Putamen (tissue), 1 donor: Measurements from ENCODE around the gene SKIC3.

Experiments
- DNase-seq: peaks from one replicate; pipeline ENCODE4 v3.0.0-alpha.2; 2016; ENCODE audit warnings: low spot score

SKIC3 gene

DNA sequence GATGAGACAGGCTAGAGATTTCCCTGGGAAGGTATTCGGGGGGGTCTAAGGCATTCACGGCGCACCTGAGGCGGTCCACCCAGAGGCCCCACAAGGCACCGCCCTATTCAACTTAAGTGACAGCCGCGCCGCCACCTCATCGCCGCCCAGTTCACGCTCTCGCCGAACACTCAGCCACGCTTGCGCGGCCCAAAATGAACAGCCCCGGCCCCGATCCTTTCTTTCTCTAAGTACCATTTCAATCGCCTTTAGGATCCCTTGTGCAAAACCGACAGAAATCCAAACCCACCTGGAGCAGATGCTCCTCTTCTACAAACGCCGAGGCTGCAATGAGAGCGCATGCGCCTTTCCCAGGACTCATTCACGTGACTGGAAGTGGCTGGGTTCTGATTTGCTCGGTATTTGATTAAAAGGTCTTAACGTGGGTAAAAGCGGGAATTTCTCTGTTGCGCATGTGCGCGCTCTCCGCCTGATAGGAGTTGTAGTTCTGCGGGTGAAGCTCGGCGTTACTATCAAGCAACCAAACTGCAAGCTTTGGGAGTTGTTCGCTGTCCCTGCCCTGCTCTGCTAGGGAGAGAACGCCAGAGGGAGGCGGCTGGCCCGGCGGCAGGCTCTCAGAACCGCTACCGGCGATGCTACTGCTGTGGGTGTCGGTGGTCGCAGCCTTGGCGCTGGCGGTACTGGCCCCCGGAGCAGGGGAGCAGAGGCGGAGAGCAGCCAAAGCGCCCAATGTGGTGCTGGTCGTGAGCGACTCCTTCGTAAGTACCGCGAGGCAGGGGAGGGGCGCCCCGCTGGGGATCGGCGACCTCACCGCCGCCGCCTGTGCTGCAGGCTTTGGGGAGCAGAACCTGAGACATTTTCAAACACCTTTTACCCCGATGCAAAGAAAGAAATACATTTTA, at the start of gene SKIC3, which contains the start of gene ARSK:
Gene SKIC3, minus strand, starts transcription at position 331 of the 902 bp plus-strand sequence. CDS start 7,827 bp downstream, outside the sequence.
Gene ARSK, plus strand, starts transcription at position 455 of the 902 bp plus-strand sequence. Its CDS starts 178 bp downstream, at position 633.
- DNase-seq: peak; percentile 97

DNA sequence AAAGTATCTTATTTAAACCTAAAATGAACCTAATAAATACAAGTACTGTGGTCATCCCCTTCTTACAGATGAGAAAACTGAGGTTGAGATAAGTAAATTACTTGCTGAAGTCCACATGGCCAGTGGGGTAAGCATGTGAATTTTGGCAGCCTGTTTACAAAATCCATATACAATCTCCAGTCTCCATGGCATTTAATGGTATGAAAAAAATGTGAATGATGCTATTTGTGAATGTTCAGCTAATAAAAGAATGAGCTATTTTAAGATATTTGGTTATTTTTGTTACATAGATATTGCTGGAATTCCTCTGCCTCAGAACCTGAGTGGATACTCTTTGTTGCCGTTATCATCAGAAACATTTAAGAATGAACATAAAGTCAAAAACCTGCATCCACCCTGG, 45.8 kb upstream of the SKIC3 start:
- no peak for DNase-seq

DNA sequence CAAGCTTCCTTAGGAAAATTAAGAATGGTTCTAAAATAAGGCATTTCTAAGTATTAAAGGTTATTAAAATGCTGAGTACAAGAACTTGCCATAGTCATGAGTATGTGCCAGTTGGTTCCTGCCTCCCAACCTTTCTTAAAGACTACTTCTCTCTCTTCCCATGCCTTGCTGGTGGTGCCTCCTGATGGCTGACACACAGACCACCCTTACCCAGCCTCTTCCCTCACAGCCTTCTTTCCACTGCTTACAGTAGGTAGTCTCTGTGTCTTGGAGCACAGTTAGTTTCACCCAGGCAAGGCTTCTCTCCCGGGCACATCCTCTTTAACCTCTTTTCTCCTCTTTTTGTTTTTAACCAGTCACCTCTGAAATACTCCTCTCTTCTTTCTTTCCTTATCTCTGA, 44.5 kb upstream of the SKIC3 start:
- DNase-seq: no peak

DNA sequence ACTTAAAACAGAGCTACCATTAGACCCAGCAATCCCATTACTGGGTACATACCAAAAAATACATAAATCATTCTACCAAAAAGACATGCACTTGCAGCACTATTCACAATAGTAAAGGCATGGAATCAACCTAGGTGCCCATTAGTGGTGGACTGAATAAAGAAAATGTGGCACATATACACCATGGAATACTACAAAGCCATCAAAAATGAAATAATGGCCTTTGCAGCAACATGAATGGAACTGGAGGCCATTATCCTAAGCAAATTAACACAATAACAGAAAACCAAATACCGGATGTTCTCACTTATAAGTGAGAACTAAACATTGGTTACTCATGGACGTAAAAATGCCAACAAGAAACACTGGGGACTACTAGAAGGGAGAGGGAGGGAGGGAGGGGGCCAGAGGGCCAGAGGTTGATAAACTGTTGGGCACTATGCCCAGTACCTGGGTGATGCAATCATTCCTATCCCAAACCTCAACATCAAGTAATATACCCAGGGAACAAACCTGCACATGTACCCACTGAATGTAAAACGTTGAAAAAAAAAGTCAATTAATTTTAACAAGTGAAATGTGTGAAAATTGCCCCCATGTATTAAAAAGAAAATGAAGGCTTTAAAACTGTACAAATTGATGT, 40.6 kb upstream of the SKIC3 start:
- no peak for DNase-seq

GRCh38 chr5:95591490-95591901, 36.7 kb upstream of the SKIC3 start:
- DNase-seq: no peak

DNA sequence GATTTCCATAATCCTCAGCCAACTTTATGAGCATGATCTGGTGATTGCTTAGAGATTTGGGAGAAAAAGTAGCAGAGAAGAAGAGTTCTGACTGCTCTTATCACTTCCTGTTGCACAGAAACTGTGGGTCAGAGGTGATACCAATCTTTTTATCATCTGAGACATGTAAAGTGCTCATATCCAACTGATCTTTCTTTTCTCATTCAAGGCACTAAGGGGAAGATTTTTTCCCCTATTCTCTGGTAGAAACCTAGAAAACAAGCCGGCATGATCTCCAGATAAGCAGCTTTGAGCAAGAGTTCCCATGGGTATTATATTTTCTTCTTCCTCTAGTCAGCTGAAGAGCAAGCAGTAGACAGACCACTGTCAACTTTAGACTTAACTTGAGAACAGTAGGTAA, 36.1 kb upstream of the SKIC3 start:
- no peak for DNase-seq

DNA sequence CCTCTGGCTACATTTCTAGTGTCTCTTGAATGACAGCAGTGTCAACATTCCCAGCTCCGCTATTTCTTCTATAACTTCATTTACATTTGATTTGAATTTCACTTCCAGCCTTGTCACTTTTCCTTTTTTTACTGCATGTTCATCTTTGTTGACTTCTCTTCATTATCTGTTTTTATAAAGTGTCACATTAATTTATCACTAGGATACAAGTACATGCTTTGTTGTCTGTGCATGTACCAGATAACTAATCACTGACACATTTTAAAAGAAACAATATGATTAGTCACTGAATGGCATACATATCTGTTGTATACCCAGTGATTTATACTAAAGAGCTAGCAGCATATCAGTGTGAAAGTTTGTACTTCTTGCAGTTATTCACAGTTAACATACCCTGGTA, 29.2 kb upstream of the SKIC3 start:
- DNase-seq: no peak

DNA sequence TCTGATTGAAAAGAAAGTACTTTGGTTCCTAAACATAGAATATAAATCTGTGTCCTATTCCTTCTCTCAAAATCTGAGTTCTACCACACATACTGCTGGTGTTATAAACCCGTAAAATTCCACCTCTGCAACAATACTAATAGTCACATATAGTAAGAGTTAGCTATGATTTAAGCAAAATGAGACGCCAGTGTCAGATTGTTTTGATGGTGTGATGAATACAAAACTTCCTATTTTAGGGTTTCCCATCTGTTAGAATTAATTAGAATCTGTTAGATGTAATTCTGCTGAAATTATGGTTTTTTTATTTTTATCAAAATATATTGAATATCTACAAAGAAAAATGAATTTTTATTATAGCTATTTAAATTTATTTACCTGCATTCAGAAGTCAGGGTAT, 26.8 kb upstream of the SKIC3 start:
- no peak for DNase-seq

DNA sequence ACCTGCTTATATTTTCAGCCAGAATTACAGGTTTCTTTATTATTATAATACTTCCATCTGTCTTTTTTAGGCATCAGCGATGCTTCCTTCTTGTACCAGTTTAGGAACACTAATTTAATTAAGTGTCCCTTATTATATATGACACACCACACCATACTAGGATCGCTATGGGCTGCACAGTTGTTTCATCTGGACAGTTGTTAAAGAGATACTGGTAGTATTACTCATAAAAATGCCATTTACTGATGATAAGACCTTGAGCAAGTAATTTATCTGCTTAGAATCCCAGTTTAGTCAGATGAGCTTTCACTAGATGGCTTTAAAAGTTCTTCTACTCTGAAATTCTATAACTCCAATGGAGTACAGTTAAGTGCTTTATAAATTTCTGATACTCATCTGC, 17.2 kb upstream of the SKIC3 start:
- DNase-seq: no peak

DNA sequence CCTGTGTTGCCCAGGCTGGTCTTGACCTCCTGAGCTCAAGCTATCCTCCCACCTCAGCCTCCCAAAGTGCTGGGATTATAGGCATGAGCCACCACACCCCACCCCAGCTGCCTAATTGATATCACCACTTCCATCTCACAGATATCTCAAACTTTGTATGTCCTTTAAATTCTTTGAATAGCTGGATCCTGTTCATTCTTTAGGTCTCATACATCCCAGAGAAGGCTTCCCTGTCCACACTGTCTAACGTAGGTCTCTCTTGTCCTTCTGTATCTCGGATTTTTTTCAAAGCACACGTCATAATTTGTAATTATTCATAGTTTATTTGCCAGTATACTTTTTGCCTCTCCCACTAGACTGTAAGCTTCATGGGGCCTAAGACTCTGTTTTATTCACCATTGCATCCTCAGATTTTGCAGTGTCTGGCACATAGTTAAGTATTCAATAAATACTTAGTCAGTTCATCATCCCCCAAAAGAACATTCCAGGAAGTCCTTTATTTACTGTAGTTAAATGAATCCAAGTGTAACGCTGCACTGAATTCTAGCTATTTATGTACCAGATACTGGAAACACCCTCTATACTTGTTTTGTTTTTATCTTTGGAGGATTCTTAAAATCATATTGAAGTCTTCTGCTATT, 10.6 kb upstream of the SKIC3 start:
- no peak for DNase-seq

- DNase-seq: no peak
Observed at GRCh38 chr5:95564450-95564849, 9.7 kb upstream of the SKIC3 start.

- no peak for DNase-seq
Observed at GRCh38 chr5:95563367-95563766, 8.6 kb upstream of the SKIC3 start.

- DNase-seq: no peak
Observed at GRCh38 chr5:95562282-95562681, 7.5 kb upstream of the SKIC3 start.

DNA sequence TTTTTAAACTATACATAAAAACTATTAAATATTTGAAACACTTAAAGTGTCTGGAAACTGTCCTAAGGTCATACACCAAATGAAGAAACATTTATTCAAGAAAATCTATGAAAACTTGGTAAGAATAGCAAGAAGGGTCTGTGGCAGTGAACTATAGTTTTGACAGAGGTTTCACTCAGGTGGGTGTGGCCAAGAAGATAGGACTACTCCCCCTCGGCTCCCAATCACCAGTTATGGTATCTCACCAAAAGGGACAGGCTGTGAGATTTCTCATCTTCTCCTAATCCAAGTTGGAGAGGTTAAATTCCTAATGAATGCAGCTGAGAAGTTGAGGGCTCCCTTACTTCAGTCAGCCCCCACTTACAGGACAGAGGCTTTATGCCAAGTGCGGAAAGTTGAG, 3.1 kb upstream of the SKIC3 start:
- DNase-seq: no peak

DNA sequence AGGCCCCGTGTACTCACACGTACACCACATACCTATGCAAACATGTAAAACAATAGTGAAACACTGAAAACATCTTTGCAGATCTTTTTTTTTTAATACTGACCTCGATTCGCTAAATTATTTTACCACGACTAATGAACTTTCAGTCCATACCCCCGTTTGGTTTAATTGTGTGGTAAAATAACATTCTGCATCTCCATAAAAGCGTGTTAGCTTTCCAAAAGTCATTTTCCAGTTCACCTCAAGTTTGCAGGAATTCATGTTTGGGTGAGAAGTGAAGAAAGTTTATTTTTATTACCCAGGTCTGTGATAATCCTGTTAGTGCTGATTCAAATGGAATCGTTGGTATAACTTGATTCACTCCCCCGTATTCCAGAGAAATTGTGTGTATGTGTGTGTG, 776 bp upstream of the SKIC3 start:
- no peak for DNase-seq

- DNase-seq: no peak
Observed at GRCh38 chr5:95554331-95554646, 488 bp downstream of the SKIC3 start.

GRCh38 chr5:95549030-95549429, 5.7 kb downstream of the SKIC3 start:
- peak; percentile 38 for DNase-seq

DNA sequence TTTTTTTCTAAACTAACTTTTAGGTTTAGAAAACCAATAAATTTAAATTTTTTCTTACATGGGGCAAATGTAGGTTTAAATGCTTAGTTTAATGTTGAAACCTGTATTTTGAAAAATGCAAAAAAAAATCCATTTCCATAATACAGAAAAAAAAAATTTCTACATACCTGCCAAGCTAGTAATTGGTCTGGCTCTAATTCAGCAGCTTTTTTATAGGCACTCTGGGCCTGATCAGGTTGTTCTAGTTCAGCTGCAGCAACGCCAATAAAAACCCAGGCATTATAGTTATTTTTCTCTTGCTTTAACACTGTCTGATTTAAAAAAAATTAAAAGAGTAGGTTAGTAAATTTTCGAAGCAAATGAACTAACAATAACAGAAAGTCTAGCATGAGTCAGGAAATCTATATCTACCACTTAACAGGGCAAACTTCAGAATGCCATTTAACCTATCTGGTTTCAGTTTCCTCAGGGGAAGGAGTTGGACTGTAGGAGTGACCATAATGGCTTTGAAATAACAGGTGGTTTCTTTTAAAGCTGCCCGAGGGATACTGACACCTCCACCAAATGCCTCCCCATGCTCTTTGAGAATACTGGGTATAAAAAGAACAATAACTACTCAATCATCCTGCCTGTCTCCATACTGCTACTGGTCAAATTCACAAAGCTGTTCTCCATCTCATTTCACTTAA, 11.6 kb downstream of the SKIC3 start:
- no peak for DNase-seq

- no peak for DNase-seq
Observed at GRCh38 chr5:95537501-95537900, 17.3 kb downstream of the SKIC3 start.

- DNase-seq: no peak
Observed at GRCh38 chr5:95533761-95534160, 21.0 kb downstream of the SKIC3 start.

DNA sequence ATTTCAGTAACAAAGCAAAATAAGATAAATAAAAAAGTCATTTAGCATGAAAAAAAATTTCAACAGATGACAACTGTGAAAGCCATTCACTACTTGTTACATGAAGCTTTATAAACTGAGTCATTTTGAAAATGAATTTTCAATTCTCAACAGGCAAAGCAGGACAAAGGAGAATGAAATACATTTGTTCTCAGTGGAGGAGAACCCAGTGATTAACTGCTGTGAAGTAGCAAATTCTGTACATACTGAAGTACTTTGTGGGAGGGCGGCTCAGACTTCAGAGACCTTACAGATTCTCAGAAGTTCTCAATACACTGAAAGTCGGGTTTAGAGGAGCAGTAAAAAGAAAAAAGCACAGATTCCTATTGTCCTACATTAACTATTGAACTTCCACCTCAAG, 21.7 kb downstream of the SKIC3 start:
- DNase-seq: no peak

DNA sequence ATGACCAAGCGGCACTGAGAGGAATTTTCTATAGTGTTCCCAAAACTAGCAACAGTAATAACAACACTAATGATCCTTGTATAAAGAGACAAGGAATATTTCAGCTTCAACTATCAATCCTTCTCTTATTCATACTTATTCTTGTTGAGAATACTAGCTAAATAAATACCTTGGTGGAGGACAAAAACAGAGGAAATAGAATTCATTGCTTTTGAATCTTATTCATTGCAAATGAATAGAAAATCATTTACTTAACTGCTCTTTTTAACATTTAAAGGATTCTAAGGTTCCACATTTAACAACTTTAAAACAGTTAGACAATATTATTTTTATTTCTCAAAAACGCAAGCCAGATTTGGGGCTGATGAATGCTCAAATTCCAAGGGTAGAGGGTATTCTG, 22.4 kb downstream of the SKIC3 start:
- DNase-seq: no peak
